Endothelial cell of umbilical vein (primary cell): ENCODE data around the gene BIN1. TPM values are rescaled to one million over a fixed set of nuclear protein-coding genes. Genes with fewer than 3 reads are reported as not detected.

Experiments used
- BruUV-seq: library from RNA; stranded (reverse); fragments of 400-500 nt; replicated peaks from 2 replicates; lab custom pipeline; 2021; lab: Mats Ljungman, UMichigan
- CTCF ChIA-PET: fragments of 300-600, 350-600 bp; sonication (Branson Sonifier 250); formaldehyde crosslinking; loops from one replicate; lab custom pipeline; 2021; ENCODE audit warnings: antibody characterized with exemption, inconsistent platforms; lab: Charles Lee
- POLR2A ChIA-PET: fragments of 300-600, 350-600 bp; sonication (Branson Sonifier 250); formaldehyde crosslinking; loops from one replicate; lab custom pipeline; 2021; ENCODE audit warnings: antibody characterized with exemption, inconsistent platforms; lab: Charles Lee
- DNase-seq: peaks from one replicate; pipeline ENCODE4 v3.0.0-alpha.2; 2011; ENCODE audit warnings: low read depth, low spot score
- FAIRE-seq: peaks from 2 replicates; lab custom pipeline; 2011; peaks lifted over from hg19 to GRCh38; lab: Jason Lieb, UNC
- H2AFZ ChIP-seq: 2 replicates; pipeline ENCODE4 v1.6.0; 2012; ENCODE audit warnings: low read depth, low read length, control low read depth, inconsistent platforms
- H3K27ac ChIP-seq: 2 replicates; pipeline ENCODE4 v1.5.1; 2011; ENCODE audit warnings: low read depth, mild to moderate bottlenecking, control low read depth, low read length, moderate library complexity; ENCODE audit not compliant: insufficient read depth
- H3K27me3 ChIP-seq, 2 experiments: 2 replicates each; pipeline versions ENCODE4 v1.6.0 to v1.6.1; 2011; ENCODE audit warnings: low read length in 2 of 2, mixed read lengths in 1 of 2; ENCODE audit not compliant: control insufficient read depth in 2 of 2, insufficient read depth in 2 of 2
- H3K36me3 ChIP-seq, 2 experiments: 2 replicates in 1 of 2; 3 replicates in 1 of 2; pipeline ENCODE4 v1.5.1; 2011; ENCODE audit warnings: low read length in 2 of 2, mild to moderate bottlenecking in 1 of 2, moderate library complexity in 1 of 2; ENCODE audit not compliant: control insufficient read depth in 2 of 2, insufficient read depth in 2 of 2; ENCODE audit errors: extremely low read depth in 1 of 2
- H3K4me1 ChIP-seq: 3 replicates; pipeline ENCODE4 v1.5.1; 2011; ENCODE audit warnings: mild to moderate bottlenecking, low read length; ENCODE audit not compliant: control insufficient read depth, insufficient read depth; ENCODE audit errors: extremely low read depth
- H3K4me2 ChIP-seq: 2 replicates; pipeline ENCODE4 v1.6.1; 2011; ENCODE audit warnings: low read length, control low read depth, mixed read lengths; ENCODE audit not compliant: insufficient read depth
- H3K4me3 ChIP-seq, 3 experiments: fragments of 200-600 bp in 1 of 3; sonication (generic), shearing (Covaris generic) in 1 of 3; replicated peaks in 1 of 3; 2 replicates each; pipeline ENCODE4 v1.5.1; 2011 to 2016; ENCODE audit warnings: control low read depth in 3 of 3, low read length in 3 of 3, mild to moderate bottlenecking in 2 of 3, inconsistent platforms in 1 of 3, low read depth in 1 of 3, moderate library complexity in 1 of 3; ENCODE audit not compliant: insufficient read depth in 1 of 3
- H3K79me2 ChIP-seq: 2 replicates; pipeline ENCODE4 v1.6.0; 2012; ENCODE audit warnings: low read length, inconsistent platforms; ENCODE audit not compliant: control insufficient read depth, insufficient read depth
- H3K9ac ChIP-seq: replicated peaks from 2 replicates; pipeline ENCODE3; 2011; ENCODE audit warnings: low read length, control low read depth; ENCODE audit not compliant: insufficient read depth; ENCODE audit errors: extremely low read depth
- H3K9me1 ChIP-seq: replicated peaks from 3 replicates; pipeline ENCODE4 v1.6.0; 2011; ENCODE audit warnings: mild to moderate bottlenecking, low read length; ENCODE audit not compliant: control insufficient read depth, insufficient read depth; ENCODE audit errors: extremely low read depth
- H3K9me3 ChIP-seq: replicated peaks from 2 replicates; pipeline ENCODE4 v1.5.1; 2012; ENCODE audit warnings: low read length, inconsistent platforms; ENCODE audit not compliant: control insufficient read depth, insufficient read depth
- H4K20me1 ChIP-seq: replicated peaks from 2 replicates; pipeline ENCODE3; 2011; ENCODE audit warnings: mild to moderate bottlenecking, low read length; ENCODE audit not compliant: control insufficient read depth, insufficient read depth; ENCODE audit errors: extremely low read depth
- EZH2 ChIP-seq: IDR thresholded peaks from 2 replicates; pipeline ENCODE4 v1.6.1; 2012; ENCODE audit warnings: borderline replicate concordance, low read depth, mild to moderate bottlenecking, moderate library complexity, low read length, inconsistent platforms; ENCODE audit not compliant: severe bottlenecking
- FOS ChIP-seq: IDR thresholded peaks from 2 replicates; pipeline ENCODE4 v1.6.1; 2011; ENCODE audit warnings: mild to moderate bottlenecking, low read length, moderate library complexity, borderline replicate concordance; ENCODE audit not compliant: insufficient read depth
- GATA2 ChIP-seq: IDR thresholded peaks from 2 replicates; pipeline ENCODE4 v1.7.0; 2011; ENCODE audit warnings: low read depth, mild to moderate bottlenecking, moderate library complexity, mixed read lengths, low read length; ENCODE audit not compliant: insufficient read length, insufficient read depth
- JUN ChIP-seq: IDR thresholded peaks from 2 replicates; pipeline ENCODE4 v1.6.1; 2011; ENCODE audit warnings: borderline replicate concordance, low read depth; ENCODE audit not compliant: insufficient read length, insufficient read depth
- MYC ChIP-seq: IDR thresholded peaks from one replicate; pipeline ENCODE4 v1.6.1; 2011; ENCODE audit warnings: mild to moderate bottlenecking, low read depth, low read length
- POLR2A ChIP-seq: IDR thresholded peaks from 2 replicates; pipeline ENCODE4 v1.6.1; 2012; ENCODE audit warnings: low read depth, mild to moderate bottlenecking, control low read depth, low read length
- POLR2AphosphoS5 ChIP-seq: IDR thresholded peaks from 2 replicates; pipeline ENCODE4 v1.6.1; 2012; ENCODE audit warnings: low read depth, mild to moderate bottlenecking, control low read depth, low read length, moderate library complexity; ENCODE audit not compliant: insufficient read depth
- dilution Hi-C: fragments of 300-500 bp; cut with MboI; formaldehyde crosslinking; loops from one replicate; pipeline ENCODE4 v1.15.0; 2019; ENCODE audit warnings: low sequenced_read_pairs; ENCODE audit not compliant: extremely low pct_ligation_motif_present
- intact Hi-C: fragments of 100-400 bp; cut with micrococcal nuclease; formaldehyde crosslinking; loops from one replicate; pipeline ENCODE4 v1.10.0; 2022
- polyA plus RNA-seq, 4 experiments: library from polyadenylated mRNA; depleted of rRNA in 3 of 4; stranded (reverse) in 3 of 4; unstranded in 1 of 4; fragments of >200 nt; gene quantifications; 2 replicates each; pipeline versions ENCODE4 v1.2.1 to v1.2.3, GENCODE V29; 2011 to 2012; ENCODE audit warnings: missing spikeins in 1 of 4
- total RNA-seq: library from RNA; stranded (reverse); gene quantifications from 2 replicates; pipeline ENCODE4 v1.2.3, GENCODE V29; 2021
- TF ChIP-seq, protein P1 (sequence below), 2 donors: IDR thresholded peaks; 1 replicate in 1 of 2; 2 replicates in 1 of 2; pipeline ENCODE4 v1.5.1; 2011; ENCODE audit warnings: low read length in 2 of 2, mild to moderate bottlenecking in 2 of 2, moderate library complexity in 2 of 2, control low read depth in 1 of 2, inconsistent platforms in 1 of 2, low read depth in 1 of 2; ENCODE audit not compliant: insufficient read depth in 1 of 2; ENCODE audit errors: extremely low read depth in 1 of 2
- TF ChIP-seq, protein P2 (sequence below): IDR thresholded peaks from 2 replicates; pipeline ENCODE4 v1.6.1; 2011; ENCODE audit not compliant: insufficient read depth, insufficient read length

Gene BIN1
- total and polyA plus RNA-seq, 2 donors (not counting 3 experiments of a cell fraction or from before 2014, with no cell fraction given) = 26.3 to 36.9 TPM

DNA sequence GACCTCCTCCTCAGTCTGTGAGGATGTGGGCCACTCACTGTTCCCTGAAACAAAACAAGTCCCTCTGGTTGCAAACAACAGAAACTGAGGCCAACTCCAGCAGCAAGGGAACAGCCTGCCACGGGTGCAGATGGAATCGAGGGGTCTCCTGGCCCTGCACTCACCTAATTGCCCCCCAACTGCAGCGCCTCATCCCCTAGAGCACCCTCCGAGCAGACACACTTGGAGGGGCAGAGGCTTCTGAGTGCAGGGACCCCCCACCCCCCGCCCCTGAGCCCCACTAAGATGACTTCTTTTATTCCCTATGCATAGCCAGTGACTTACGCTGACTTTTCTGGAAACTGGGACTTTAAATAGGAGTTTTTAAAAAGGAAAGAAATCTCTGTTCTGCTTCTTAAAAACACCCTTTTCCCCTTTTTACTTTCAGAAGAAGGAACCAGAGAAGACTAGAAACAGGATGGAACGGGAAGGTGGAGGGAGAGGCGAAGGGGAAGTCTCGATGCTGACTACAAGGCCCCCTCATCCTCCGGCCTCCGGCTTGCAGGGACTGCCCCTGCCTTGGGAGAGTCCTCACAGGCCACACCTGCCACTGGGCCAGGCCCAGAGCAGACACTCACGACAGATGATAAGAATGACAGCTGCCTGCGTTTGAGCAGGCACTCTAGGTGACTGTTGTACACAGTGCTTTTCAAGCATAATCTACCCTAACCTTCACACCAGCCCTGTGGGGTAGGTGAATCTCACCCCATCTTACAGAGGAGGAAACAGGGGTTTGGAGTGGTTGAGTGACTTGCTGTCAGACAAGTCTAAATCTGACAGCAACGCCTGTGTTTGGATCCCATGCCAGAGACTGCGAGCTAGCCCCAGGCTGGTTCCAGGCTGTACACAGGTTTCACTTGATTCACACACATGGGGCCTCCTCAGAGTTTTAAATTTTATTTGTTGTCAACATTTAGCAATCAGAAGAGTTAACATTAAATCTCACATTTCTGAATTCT is 28.2 kb upstream of the BIN1 start:
- ChIA-PET CTCF (no interaction called here), POLR2A (no interaction called here)
- Histone ChIP-seq H3K4me3 (no peak overlapping the region), H3K4me2 (no peak overlapping the region), H2AFZ (no peak overlapping the region), H4K20me1 (no peaks in the 10 kb centered on the region), H3K79me2 (no peaks in the 10 kb centered on the region), H3K9ac (no peak overlapping the region), H3K9me1 (no peaks in the 10 kb centered on the region), H3K27me3 (peaks cover 3 to 5% of the 10 kb centered on the region in 2 experiments), H3K9me3 (no peaks in the 10 kb centered on the region), H3K27ac (no peak overlapping the region), H3K4me1 (no peaks in the 10 kb centered on the region), H3K36me3 (no peaks in the 10 kb centered on the region)
- no peak for TF ChIP-seq MYC
- no peak for TF ChIP-seq JUN
- TF ChIP-seq, protein P1, sequence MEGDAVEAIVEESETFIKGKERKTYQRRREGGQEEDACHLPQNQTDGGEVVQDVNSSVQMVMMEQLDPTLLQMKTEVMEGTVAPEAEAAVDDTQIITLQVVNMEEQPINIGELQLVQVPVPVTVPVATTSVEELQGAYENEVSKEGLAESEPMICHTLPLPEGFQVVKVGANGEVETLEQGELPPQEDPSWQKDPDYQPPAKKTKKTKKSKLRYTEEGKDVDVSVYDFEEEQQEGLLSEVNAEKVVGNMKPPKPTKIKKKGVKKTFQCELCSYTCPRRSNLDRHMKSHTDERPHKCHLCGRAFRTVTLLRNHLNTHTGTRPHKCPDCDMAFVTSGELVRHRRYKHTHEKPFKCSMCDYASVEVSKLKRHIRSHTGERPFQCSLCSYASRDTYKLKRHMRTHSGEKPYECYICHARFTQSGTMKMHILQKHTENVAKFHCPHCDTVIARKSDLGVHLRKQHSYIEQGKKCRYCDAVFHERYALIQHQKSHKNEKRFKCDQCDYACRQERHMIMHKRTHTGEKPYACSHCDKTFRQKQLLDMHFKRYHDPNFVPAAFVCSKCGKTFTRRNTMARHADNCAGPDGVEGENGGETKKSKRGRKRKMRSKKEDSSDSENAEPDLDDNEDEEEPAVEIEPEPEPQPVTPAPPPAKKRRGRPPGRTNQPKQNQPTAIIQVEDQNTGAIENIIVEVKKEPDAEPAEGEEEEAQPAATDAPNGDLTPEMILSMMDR (IDR thresholded peaks at IDR 0.05; ENCODE audit: extremely low read depth in 1 of 2, insufficient read depth in 1 of 2, low read depth in 1 of 2, low read length in 2 of 2) = no peak
- no peak for TF ChIP-seq FOS
- TF ChIP-seq, protein P2, sequence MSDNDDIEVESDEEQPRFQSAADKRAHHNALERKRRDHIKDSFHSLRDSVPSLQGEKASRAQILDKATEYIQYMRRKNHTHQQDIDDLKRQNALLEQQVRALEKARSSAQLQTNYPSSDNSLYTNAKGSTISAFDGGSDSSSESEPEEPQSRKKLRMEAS = no peak
- TF ChIP-seq POLR2A = no peak
- no peak for TF ChIP-seq GATA2
- no peak for TF ChIP-seq EZH2
- no peak for TF ChIP-seq POLR2AphosphoS5
- dilution Hi-C loops (no loop called here), intact Hi-C loops (no loop called here)
- BruUV-seq = no TSS peak
- no peak for FAIRE-seq
- no peak for DNase-seq
